IMR-90 (cell line): ENCODE data around the gene CPOX. TPM values are rescaled to one million over a fixed set of nuclear protein-coding genes. Genes with fewer than 3 reads are reported as not detected.

Source experiments
- ATAC-seq: fragments of 200-7000 bp; cut with Tn5 transposase; 2 replicates; pipeline ENCODE4 v1.9.1; 2020; ENCODE audit warnings: low read depth, mild to moderate bottlenecking, moderate library complexity
- BruUV-seq: library from RNA; stranded (reverse); fragments of 400-500 nt; replicated peaks from 2 replicates; lab custom pipeline; 2021; lab: Mats Ljungman, UMichigan
- CTCF ChIA-PET: fragments of 300-600 bp; formaldehyde crosslinking; extraction: SDS; loops from one replicate; lab custom pipeline; 2021; ENCODE audit warnings: antibody characterized with exemption; lab: Yijun Ruan, JAX
- POLR2A ChIA-PET: fragments of 300-600 bp; sonication (Branson Sonifier 250); formaldehyde crosslinking; loops from one replicate; lab custom pipeline; 2022; ENCODE audit warnings: antibody characterized with exemption; ENCODE audit not compliant: unreplicated experiment; lab: Charles Lee
- DNase-seq: peaks from one replicate; pipeline ENCODE4 v3.0.0; 2013
- H2AFZ ChIP-seq: replicated peaks from 2 replicates; pipeline ENCODE3; 2013; ENCODE audit warnings: low read length, mild to moderate bottlenecking; ENCODE audit not compliant: poor library complexity
- H2AK5ac ChIP-seq: 2 replicates; pipeline ENCODE4 v1.6.1; 2013; ENCODE audit warnings: low read depth, low read length, inconsistent platforms
- H2AK9ac ChIP-seq: replicated peaks from 2 replicates; pipeline ENCODE3; 2013; ENCODE audit warnings: mild to moderate bottlenecking, low read depth, low read length, moderate library complexity; ENCODE audit not compliant: poor library complexity
- H2BK120ac ChIP-seq: 2 replicates; pipeline ENCODE4 v1.6.1; 2013; ENCODE audit warnings: low read depth, low read length, inconsistent platforms
- H2BK15ac ChIP-seq: 3 replicates; pipeline ENCODE4 v1.6.1; 2013; ENCODE audit warnings: low read depth, low read length, inconsistent platforms
- H2BK20ac ChIP-seq: 2 replicates; pipeline ENCODE4 v1.6.1; 2013; ENCODE audit warnings: low read depth, mild to moderate bottlenecking, inconsistent platforms, low read length, moderate library complexity
- H2BK5ac ChIP-seq: 2 replicates; pipeline ENCODE4 v1.6.1; 2013; ENCODE audit warnings: mild to moderate bottlenecking, low read depth, low read length, inconsistent platforms; ENCODE audit not compliant: poor library complexity, severe bottlenecking
- H3K14ac ChIP-seq: replicated peaks from 2 replicates; pipeline ENCODE4 v1.6.1; 2013; ENCODE audit warnings: low read depth, low read length, inconsistent platforms
- H3K18ac ChIP-seq: 2 replicates; pipeline ENCODE4 v1.6.1; 2013; ENCODE audit warnings: low read depth, low read length, control low read depth
- H3K23ac ChIP-seq: 2 replicates; pipeline ENCODE4 v1.6.1; 2013; ENCODE audit warnings: low read depth, low read length, inconsistent platforms
- H3K27ac ChIP-seq: 2 replicates; pipeline ENCODE4 v1.5.1; 2013; ENCODE audit warnings: mild to moderate bottlenecking, control low read depth, low read length; ENCODE audit not compliant: insufficient read depth
- H3K27me3 ChIP-seq: 2 replicates; pipeline ENCODE4 v1.6.1; 2013; ENCODE audit warnings: low read length; ENCODE audit not compliant: control insufficient read depth, insufficient read depth
- H3K36me3 ChIP-seq: 2 replicates; pipeline ENCODE4 v1.6.1; 2013; ENCODE audit warnings: low read length, mixed read lengths; ENCODE audit not compliant: control insufficient read depth, insufficient read depth
- H3K4ac ChIP-seq: 2 replicates; pipeline ENCODE4 v1.6.1; 2013; ENCODE audit warnings: low read depth, low read length, inconsistent platforms
- H3K4me1 ChIP-seq: 2 replicates; pipeline ENCODE4 v1.6.1; 2013; ENCODE audit warnings: low read length, mixed read lengths; ENCODE audit not compliant: control insufficient read depth, insufficient read depth
- H3K4me2 ChIP-seq: 2 replicates; pipeline ENCODE4 v1.6.1; 2013; ENCODE audit warnings: low read depth, mild to moderate bottlenecking, control low read depth, low read length, moderate library complexity
- H3K4me3 ChIP-seq: 2 replicates; pipeline ENCODE4 v1.5.1; 2013; ENCODE audit warnings: low read depth, mild to moderate bottlenecking, control low read depth, low read length, moderate library complexity; ENCODE audit not compliant: insufficient read depth
- H3K56ac ChIP-seq: 2 replicates; pipeline ENCODE4 v1.6.1; 2013; ENCODE audit warnings: low read length, inconsistent platforms; ENCODE audit not compliant: insufficient read depth; ENCODE audit errors: extremely low read depth
- H3K79me1 ChIP-seq, 2 experiments: 2 replicates each; pipeline ENCODE4 v1.6.1; 2013; ENCODE audit warnings: low read length in 2 of 2, inconsistent platforms in 1 of 2, low read depth in 1 of 2
- H3K9ac ChIP-seq: 2 replicates; pipeline ENCODE4 v1.6.1; 2013; ENCODE audit warnings: low read depth, low read length, control low read depth
- H3K9me1 ChIP-seq: 2 replicates; pipeline ENCODE4 v1.6.1; 2013; ENCODE audit warnings: low read length, inconsistent platforms; ENCODE audit not compliant: insufficient read depth
- H3K9me3 ChIP-seq: 2 replicates; pipeline ENCODE4 v1.6.1; 2013; ENCODE audit warnings: low read length; ENCODE audit not compliant: control insufficient read depth, insufficient read depth
- H4K20me1 ChIP-seq: 2 replicates; pipeline ENCODE4 v1.6.1; 2013; ENCODE audit warnings: low read length, inconsistent platforms; ENCODE audit not compliant: insufficient read depth
- H4K5ac ChIP-seq: 2 replicates; pipeline ENCODE4 v1.6.1; 2013; ENCODE audit warnings: mild to moderate bottlenecking, low read depth, low read length, control low read depth
- H4K8ac ChIP-seq, 2 experiments: 2 replicates each; pipeline ENCODE4 v1.6.1; 2013; ENCODE audit warnings: low read depth in 2 of 2, low read length in 2 of 2, control low read depth in 1 of 2, inconsistent platforms in 1 of 2
- H4K91ac ChIP-seq: 2 replicates; pipeline ENCODE4 v1.6.1; 2013; ENCODE audit warnings: low read depth, low read length, inconsistent platforms; ENCODE audit not compliant: insufficient read depth
- CHD1 ChIP-seq: IDR thresholded peaks from 2 replicates; pipeline ENCODE4 v1.6.1; 2012; ENCODE audit warnings: low read depth, low read length, improper control_type of control experiment
- NFE2L2 ChIP-seq: fragments of 150-350 bp; IDR thresholded peaks from 2 replicates; pipeline ENCODE4 v1.6.1; 2016; ENCODE audit warnings: low read depth, mild to moderate bottlenecking, low read length
- RAD21 ChIP-seq: IDR thresholded peaks from 2 replicates; pipeline ENCODE4 v1.6.1; 2012; ENCODE audit warnings: low read length, improper control_type of control experiment
- RCOR1 ChIP-seq: IDR thresholded peaks from 2 replicates; pipeline ENCODE4 v1.6.1; 2012; ENCODE audit warnings: mild to moderate bottlenecking, low read length, improper control_type of control experiment; ENCODE audit not compliant: insufficient replicate concordance
- RFX5 ChIP-seq: IDR thresholded peaks from 2 replicates; pipeline ENCODE4 v1.8.0; 2012; ENCODE audit warnings: low read depth, mild to moderate bottlenecking, low read length, moderate library complexity
- SMC3 ChIP-seq: fragments of 150-350 bp; IDR thresholded peaks from 2 replicates; pipeline ENCODE4 v1.6.1; 2016; ENCODE audit warnings: low read depth, mild to moderate bottlenecking, antibody characterized with exemption, low read length, moderate library complexity
- WGBS, 2 experiments: methylation state at CpG; one replicate each; pipeline versions ENCODE4 v1.1.5 to v1.1.7; 2013; ENCODE audit warnings: missing lambda C conversion rate in 2 of 2; ENCODE audit not compliant: insufficient read length in 1 of 2; ENCODE audit errors: extremely low coverage in 2 of 2; 5-methylcytosine and 5-hydroxymethylcytosine counted together
- dilution Hi-C: fragments of 300-500 bp; cut with HindIII; formaldehyde crosslinking; loops from one replicate; pipeline ENCODE4 v1.14.3; 2018; ENCODE audit warnings: low sequenced_read_pairs; ENCODE audit not compliant: unreplicated experiment
- in situ Hi-C: fragments of 300-500 bp; cut with MboI; formaldehyde crosslinking; loops from 3 replicates; pipeline ENCODE4 v1.14.3; 2019; ENCODE audit warnings: low sequenced_read_pairs, inconsistent platforms, mixed read lengths
- intact Hi-C: fragments of 100-400 bp; cut with micrococcal nuclease; formaldehyde crosslinking; loops from 2 replicates; pipeline ENCODE4 v1.10.0; 2022
- polyA plus RNA-seq, 3 experiments: library from polyadenylated mRNA; depleted of rRNA; stranded (reverse); fragments of >200 nt; gene quantifications; 2 replicates each; pipeline ENCODE4 v1.2.3, GENCODE V29; 2012; ENCODE audit warnings: low replicate concordance in 1 of 3
- total RNA-seq: library from RNA; depleted of rRNA; stranded (reverse); fragments of >200 nt; gene quantifications from 2 replicates; pipeline ENCODE4 v1.2.3, GENCODE V29; 2012

CPOX gene
- total and polyA plus RNA-seq, 2 of the 4 experiments (the other 2 are of a cell fraction): 14.5 to 19.4 TPM

GRCh38 chr3:98540346-98540745, 53.1 kb downstream of the CPOX start:
- no peak for ATAC-seq
- DNase-seq: no peak
- Histone ChIP-seq H2BK120ac (no peak overlapping the region), H2AFZ (no peak overlapping the region), H3K4me3 (no peak overlapping the region), H3K9me3 (no peaks in the 10 kb centered on the region), H3K27ac (no peak overlapping the region), H4K5ac (no peak overlapping the region), H3K36me3 (no peaks in the 10 kb centered on the region), H3K4ac (no peak overlapping the region), H3K9me1 (no peaks in the 10 kb centered on the region), H3K27me3 (peaks cover 4% of the 10 kb centered on the region; the same call in 1 of the 2 replicates), H4K8ac (no peak overlapping the region), H2AK9ac (no peak overlapping the region), H4K20me1 (no peaks in the 10 kb centered on the region), H2BK5ac (no peak overlapping the region), H2BK15ac (no peak overlapping the region), H3K4me2 (no peak overlapping the region), H3K9ac (no peak overlapping the region), H3K14ac (no peak overlapping the region), H4K91ac (no peak overlapping the region), H3K23ac (no peak overlapping the region), H3K79me1 (no peaks in the 10 kb centered on the region), H3K4me1 (no peaks in the 10 kb centered on the region), H2AK5ac (no peak overlapping the region), H2BK20ac (no peak overlapping the region), H3K18ac (no peak overlapping the region), H3K56ac (no peak overlapping the region)
- in situ Hi-C loops (no loop called here), intact Hi-C loops (no loop called here), dilution Hi-C loops (no loop called here)
- POLR2A ChIA-PET: no interaction called here
- BruUV-seq: no TSS peak
- WGBS, 2 experiments: no CpG with 5 or more reads among the region's 3 CpGs
- TF ChIP-seq RCOR1 (no peak), CHD1 (no peak), NFE2L2 (no peak), RAD21 (no peak), SMC3 (no peak), RFX5 (no peak)
- CTCF ChIA-PET: interaction anchor here (1.1 kb wide), 1 partner anchor 34 kb away, joined by 3 read pairs; no protein-coding TSS in a partner anchor
